Activated gamma-delta T cell treated with Interleukin-2 at 50 U/mL for 16 hours (primary cell): ENCODE results near the gene HIVEP3.

Experiments used
- DNase-seq: peaks from one replicate; pipeline ENCODE4 v3.0.0-alpha.2; 2020

HIVEP3 gene

DNA sequence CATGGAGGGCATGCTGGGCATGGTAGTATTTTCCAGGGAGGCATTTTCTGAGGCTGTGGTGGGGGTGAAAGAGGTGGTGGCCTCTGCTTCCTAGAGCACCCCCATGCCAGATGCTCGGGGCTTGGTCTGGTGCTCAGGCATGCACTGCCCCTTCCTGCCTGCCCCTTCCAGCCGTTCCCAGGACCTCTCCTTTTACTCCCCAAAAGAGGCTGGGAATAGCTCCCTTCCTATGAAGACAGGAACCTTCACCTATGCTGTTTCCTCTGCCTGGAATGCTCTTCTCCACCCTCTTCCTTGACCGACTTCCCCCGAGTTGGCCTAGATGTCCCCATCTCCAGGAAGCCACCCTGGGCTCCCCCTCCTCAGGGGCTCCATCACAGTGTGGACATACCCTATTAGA, 443.4 kb downstream of the HIVEP3 start:
- DNase-seq: no peak

DNA sequence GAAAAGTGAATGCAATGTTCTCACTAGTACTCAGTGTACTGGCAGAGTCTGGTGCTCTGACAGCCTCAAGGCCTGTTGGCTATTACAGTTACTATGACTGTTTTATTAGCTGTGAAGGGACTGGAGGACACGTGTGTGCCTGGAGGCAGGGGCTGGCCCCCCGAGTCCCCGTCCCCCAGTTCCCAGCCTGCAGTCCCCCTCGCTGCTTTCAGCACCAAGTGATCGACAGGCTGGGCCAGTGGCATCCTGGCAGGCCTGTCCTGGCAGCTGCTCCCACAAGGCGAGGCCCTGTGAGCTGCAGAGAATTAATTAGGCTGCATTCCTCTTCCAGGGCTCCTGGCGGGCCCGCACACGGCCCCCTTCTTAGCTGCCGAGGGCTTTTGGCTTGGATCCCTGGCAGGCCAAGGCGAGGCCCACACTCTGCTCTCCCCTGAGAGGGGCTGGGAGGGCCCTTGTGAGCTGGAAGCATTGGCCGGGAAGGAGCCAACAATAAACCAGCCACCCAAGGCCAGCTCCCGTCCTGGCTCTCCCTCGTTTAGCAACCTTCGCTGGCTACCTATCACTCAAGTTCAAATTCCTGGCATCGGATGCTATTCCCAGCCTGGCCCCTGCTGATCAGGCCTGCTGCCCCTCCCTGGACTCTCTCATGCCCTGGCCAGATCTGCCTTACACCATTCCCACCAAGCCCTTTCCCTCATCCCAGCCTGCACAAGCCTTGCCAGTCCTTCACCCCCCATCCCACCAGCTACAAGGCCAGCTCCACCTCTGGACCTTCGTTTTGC, 444.0 kb downstream of the HIVEP3 start:
- DNase-seq: no peak

DNA sequence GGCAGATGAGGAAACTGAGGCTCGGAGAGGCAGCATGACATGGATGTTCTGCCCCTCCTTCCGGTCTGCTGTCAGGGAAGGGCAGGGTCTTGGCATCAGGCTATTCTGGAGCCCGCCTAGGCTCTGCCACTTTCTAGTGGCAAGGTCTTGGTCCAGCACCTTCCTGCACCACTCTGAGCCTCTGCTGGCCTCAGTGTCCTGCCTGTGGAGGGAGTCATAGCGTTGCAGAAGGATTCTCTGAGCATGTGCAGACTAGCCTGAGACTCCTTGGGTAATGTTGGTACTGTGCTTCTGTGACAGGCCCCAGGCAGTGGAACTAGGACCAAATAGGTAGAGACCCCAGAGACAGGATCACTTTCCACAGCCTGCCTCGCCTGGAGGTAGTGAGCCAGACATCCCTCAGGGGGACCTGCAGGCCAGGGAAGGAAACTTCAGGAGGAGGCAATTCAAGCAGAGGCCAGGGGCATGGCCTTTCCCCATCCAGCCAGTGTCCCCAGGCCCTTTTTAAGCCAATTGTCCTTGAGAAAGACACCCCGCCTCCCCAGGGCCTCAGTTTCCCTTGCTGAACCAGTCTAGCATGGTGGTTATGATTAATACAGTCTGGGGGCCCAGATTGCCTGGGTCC, 444.9 kb downstream of the HIVEP3 start:
- no peak for DNase-seq

DNA sequence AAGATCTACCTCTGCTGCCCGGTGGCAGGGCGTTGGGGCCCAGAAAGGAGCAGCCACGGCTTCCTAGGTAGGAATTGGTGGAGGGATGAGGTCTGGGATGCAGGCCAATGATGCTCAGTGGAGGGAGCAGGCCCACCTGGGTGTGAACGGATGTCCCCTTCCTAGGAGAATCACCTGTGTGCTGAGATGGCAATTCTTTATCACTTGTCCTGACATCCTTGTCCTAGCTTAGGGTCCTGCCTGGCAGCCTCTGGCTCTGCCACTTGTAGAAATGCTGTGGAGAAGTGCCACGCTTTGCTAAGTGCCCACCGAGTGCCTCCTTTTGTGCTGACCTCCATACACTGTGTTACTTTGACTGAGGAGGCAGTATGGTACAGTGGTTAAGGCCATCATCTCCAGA, 447.1 kb downstream of the HIVEP3 start:
- no peak for DNase-seq

DNA sequence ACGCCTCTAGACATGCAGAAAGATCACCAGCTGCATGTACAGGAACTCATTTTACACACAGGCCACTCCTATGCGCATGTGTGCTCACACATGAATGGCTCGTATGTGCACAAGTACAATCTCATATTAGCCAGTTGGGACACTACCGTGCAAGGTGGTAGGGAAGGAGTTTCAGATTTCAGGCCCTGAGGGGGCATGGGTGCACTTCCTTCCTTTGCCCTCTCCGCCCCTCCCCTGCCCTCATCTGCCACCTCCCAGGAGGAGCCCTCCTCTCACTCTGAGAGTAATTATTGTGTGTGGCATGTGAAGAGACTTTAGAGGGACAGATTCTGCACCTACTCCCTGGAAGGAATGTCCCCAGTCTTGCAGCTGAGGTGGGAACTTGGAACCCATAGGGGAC, 449.0 kb downstream of the HIVEP3 start:
- no peak for DNase-seq

DNA sequence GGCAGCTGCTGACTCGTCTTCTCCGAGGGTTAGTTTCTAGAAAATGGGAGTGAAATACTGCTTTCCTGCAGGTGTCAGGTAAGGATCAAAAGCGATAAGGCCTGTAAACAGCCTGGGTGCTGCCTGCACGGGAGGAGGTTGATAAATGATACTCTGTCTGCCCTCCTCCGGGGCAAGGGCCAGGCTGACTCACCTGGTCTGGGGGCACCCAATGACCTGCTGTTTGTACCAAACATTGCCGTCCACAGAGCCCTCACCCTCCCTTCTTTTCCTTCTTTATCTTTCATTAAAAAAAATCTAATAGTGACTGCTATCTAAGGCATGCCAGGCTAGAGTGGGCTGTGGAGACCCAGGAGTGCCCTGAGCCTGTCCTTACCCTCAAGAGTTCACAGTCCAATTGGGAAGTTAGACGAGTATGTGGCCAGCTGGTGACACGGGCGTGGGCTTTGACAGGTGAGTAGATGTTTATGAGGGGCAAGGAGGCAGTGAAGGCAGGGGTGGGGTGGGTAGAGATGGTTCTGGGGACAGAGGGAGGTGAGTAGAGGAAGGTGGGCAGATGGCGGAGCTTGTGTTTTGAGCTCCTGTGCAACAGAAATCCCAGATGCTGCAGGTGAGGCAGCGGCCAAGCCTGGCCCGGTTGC, 450.5 kb downstream of the HIVEP3 start:
- no peak for DNase-seq

DNA sequence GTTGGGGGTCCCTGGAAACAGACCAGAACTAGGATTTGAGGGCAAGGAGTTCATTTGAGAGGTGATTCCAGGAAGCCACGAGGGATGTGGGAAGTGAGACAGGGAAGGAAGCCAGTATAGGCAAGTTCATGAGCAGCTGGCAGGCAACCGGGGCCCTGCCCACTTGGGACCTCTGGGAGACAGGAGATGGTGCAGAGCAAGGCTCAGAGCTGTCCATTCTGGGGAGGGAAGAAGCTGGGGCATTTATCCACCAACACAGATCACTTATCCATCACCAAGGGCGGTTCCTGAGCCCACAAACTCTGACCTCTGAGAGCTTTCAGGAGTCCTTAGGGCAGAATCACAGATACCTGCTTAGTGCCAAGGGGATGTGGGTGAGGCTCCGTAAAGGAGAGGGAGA, 451.0 kb downstream of the HIVEP3 start:
- DNase-seq: no peak

DNA sequence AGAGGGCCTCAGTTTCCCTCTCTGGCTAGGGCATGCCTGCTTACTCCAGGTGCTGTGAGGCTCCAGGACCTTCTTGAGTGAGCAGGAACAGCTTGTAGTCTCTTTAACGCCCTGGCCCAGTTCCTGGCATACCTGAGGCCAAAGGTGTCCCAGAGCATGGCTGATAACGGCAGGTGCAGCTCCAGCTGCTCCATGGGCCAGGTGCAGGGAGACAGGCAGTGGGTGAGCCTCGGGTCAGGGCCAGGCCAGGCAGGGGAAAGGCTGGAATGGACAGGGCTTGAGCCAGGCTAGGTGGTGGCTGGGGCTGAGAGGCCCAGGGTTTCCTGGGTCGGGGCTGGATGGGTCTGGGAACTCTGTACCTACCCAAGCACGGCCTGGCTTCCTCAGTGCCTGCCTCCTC, 452.6 kb downstream of the HIVEP3 start:
- no peak for DNase-seq

DNA sequence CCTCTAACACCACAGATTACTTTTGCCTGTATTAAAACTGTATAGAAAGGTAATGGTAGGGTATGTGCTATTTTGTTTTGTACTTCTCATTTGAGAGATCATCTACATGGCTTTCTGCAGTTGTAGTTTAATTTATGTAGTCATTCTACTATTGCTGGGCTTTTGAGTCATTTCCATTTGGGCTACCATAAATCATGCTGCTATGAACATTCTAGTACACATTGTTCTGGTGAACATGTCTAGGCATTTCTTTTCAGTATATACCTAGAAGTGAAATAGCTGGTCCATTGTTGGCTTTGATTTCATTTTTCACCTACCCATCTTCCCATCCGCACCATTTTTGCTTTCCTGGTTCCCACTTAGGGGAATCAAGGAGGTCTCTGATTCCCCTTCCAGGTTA, 453.0 kb downstream of the HIVEP3 start:
- DNase-seq: no peak

DNA sequence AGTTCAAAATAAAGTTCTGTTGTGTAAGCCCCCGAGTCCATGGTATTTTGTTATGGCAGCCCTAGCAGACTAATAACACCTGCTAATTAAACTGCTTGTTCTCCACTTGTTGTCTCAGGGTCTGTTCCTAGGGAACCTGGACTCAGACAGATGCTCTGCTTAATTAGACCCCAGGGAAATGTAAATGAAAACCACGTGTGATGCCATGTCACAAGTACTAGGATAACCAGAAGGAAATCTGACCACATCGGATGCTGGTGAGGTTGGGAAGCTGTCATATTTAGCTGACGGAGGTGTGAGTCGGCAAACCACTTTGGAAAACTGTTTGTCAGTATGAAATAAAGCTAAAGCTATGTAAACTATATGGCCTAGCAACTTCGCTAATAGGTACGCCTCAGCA, 453.8 kb downstream of the HIVEP3 start:
- DNase-seq: no peak

DNA sequence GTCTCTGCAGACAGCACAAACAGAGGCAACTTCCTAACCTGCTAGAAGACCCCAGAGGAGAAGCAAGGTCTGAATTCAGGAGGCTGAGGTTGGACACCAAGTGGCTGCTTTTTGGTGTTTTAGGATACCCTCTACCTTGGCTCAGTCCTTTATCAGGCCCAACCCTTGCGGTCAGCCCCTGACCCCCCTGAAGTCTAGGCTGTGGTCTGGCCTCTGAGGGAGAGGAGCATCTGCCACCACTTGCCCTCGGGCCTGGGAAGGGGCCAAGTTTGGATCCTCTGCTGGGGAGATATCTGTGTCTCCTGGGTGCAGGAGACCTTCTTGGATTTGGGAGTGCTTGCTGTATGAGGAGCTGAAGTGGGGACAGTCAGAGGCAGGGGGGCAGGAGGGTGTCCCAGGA, 455.2 kb downstream of the HIVEP3 start:
- no peak for DNase-seq

DNA sequence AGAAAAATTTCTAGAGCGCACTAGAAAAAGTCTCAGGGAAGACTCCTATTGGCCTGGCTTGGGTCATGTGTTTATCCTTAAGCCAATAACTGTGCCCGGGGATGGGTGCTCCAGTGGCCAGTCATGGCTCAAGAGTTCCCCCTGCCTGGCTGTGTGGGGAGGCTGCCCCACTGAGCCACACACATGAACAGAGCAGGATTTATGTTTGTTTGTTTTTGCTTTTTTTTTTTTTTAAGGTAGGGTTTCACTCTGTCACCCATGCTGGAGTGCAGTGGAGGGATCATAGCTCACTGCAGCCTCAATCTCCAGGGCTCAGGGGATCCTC, 456.1 kb downstream of the HIVEP3 start:
- DNase-seq: no peak

DNA sequence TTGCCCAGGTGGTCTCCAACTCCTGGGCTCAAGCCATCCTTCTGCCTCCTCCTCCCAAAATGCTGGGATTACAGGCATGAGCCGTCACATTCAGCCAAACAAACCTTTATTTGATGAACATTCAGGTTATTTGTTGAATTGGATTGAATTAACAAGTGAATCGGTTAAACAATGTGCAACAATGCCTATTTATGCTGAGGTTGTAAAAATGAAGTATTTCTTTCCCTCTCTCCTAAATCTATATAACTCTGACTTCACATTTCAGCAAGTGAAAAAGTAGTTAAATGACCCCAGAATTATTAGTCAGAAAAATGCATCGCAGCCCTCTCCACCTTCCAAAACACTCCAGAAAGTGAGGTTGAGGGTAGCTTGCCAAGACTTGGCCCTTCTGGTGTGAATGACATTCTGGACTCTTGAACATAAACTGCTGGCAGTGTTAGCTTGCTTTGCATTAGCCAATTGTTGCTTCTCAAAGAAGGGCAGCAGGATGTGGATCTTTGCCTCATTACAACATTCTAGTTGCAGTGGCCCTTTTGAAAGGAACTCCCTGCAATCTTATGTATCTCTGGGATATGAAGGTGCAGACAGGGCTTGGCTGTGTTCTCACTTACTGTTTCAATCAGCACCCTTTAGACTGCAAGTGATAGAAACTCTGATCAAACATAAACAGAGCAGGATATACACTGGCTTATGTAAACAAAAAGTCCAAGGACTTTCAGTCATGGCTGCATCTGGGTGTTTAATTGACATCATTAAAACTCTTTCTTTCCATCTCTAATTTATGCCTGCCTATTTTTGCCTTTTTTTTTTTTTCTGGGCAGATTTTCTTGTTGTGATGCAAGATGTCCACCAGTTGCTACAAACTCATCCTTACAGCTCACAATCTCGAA, 456.7 kb downstream of the HIVEP3 start:
- DNase-seq: no peak

DNA sequence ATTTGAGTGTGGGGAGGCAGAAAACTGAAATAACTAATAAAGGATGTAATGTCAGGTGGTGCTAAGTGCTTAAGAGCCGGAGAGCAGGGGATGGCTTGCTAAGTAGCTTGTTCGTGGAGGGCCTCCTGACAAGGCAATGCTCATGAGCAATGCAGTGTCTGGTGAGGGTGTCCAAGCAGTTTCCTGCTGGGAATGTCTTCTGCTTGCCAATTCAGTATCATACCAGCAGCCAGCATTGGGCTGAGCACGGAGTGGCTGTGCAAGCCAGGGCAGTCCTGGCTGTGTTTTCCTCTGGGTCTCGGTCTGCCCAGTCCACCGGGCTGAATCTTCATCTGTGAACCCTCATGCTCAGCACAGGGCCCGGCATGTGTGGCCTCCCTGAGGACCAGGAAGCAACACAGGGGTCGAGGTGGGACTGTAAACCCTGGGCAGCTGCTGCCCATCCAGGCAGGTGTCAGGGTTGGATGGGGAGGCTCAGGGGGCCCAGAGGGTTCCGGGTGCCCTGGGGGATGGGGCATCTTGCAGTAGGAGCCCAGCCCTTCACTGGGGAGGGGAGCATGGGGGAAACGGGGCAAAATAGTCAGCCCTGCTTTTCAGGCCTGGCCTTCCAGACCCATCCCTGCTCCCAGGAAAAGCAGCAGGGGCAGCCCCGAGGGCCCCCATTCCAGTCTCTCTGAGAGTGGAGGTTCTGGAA, 461.7 kb downstream of the HIVEP3 start:
- no peak for DNase-seq
